Uterus (tissue), 2 donors: ENCODE measurements around the gene MYD88.

ENCODE experiments used
- POLR2A ChIP-seq, 2 donors: fragments of 450-650 bp; IDR thresholded peaks; one replicate each; pipeline ENCODE4 v1.6.1; 2016; ENCODE audit warnings: antibody characterized with exemption in 2 of 2, mild to moderate bottlenecking in 1 of 2, moderate library complexity in 1 of 2
- TF ChIP-seq, protein P1 (sequence below), 4 experiments: fragments of 200-600 bp in 2 of 4; fragments of 450-650 bp in 2 of 4; sonication (generic) in 2 of 4; IDR thresholded peaks; one replicate each; pipeline ENCODE4 v1.5.1; 2016 to 2019; ENCODE audit warnings: antibody characterized with exemption in 4 of 4, mild to moderate bottlenecking in 2 of 4, moderate library complexity in 1 of 4

DNA sequence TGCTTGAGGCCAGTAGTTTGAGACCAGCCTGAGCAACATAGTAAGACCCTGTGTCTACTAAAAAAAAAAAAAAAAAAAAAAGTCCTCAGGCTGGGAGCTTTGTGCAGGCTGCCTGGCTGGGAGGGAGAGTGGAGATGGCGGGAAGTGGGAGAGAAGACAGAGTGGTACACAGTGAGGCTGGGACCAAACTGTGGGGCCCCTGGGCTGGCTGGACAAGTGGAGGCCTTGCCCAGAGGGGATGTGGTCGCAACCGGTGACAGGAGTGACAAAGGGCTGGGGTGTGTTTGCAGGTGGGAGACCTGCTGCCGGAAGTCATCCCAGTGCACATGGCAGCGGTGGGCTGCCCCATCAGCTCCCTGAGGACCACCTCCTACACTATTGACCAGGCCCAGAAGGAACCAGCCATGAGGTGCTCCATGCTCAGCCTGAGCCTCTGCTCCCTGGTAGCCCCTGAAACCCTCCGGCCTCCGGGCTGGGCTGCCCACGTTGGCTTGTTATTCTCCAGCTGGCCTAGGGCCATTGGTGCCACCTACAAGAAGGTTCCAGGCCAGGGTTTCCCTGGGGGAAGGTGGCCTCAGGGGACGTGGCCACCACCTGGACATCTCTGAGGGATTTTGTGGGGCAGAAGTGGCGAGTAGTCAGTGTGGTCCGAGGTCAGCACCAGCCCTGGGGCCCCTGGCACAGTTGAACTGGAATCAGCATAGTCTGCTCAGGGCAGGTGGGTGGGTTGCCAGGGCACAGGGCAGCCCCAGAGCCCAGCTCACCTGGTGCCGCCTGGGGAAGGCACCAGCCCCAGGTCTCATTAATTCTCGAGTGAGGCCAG, 24.2 kb upstream of the MYD88 start:
- no peak for TF ChIP-seq POLR2A (IDR thresholded peaks at IDR 0.05)
- TF ChIP-seq, protein P1, sequence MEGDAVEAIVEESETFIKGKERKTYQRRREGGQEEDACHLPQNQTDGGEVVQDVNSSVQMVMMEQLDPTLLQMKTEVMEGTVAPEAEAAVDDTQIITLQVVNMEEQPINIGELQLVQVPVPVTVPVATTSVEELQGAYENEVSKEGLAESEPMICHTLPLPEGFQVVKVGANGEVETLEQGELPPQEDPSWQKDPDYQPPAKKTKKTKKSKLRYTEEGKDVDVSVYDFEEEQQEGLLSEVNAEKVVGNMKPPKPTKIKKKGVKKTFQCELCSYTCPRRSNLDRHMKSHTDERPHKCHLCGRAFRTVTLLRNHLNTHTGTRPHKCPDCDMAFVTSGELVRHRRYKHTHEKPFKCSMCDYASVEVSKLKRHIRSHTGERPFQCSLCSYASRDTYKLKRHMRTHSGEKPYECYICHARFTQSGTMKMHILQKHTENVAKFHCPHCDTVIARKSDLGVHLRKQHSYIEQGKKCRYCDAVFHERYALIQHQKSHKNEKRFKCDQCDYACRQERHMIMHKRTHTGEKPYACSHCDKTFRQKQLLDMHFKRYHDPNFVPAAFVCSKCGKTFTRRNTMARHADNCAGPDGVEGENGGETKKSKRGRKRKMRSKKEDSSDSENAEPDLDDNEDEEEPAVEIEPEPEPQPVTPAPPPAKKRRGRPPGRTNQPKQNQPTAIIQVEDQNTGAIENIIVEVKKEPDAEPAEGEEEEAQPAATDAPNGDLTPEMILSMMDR (IDR thresholded peaks at IDR 0.05): no peak
